NK-92 (cell line): ENCODE measurements around the gene PTGS2.
"Not testable (repeated sequence)": the region's sequence is repeated elsewhere in the genome, so short reads cannot be mapped to it uniquely, and the experiment has no call there.

ENCODE experiments used
- DNase-seq: peaks from one replicate; lab custom pipeline; 2025; ENCODE audit not compliant: unreplicated experiment; lab: John Stamatoyannopoulos, UW

PTGS2 gene

DNA sequence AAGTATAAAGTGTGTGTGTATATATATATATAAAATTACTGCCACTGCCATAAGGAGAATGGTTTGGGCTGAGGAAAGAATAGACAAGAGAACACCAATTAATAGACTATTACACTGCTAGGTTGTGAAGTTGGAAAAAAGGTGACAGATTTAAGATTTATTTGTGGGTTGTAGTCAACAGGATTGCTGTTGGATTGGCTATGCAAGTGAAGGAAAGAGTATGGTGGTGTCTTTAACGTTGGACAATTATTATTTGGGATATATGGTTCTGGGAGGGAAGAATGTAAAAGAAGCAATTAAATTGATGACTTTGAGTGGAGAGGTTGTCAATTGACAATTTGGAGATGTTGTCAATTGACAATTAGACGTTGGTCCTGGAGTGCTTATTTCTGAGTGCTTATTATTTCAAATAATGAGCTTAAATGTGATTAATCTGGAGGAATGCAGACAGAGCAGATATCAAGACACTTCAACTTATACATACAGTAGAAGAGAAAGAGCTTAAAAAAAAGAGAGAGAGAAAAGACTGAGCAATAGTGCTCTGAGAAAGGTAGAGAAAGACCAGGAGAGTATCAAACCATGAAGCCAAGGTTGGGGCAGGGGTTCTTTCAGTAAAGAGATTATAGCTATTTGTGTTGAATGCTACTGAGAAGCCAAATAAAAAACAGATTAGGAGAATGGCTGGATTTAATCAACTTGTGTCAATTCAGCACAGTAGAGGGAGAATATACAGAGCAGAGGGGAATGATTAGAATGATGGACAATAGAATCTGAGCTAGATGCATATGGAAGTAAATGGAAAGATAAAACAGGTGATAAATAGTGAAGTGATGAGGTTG lies 9.7 kb downstream of the PTGS2 start:
- no peak for DNase-seq

DNA sequence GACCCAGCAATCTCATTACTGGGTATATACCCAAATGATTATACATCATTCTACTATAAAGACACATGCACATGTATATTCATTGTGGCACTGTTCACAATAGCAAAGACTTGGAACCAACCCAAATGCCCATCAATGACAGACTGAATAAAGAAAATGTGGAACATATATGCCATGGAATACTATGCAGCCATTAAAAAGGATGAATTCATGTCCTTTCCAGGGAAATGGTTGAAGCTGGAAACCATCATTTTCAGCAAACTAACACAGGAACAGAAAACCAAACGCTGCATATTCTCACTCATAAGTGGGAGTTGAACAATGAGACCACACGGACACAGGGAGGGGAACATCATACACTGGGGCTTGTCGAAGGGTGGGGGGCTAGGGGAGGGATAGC lies 10.4 kb downstream of the PTGS2 start:
- DNase-seq, result not testable (repeated sequence)

DNA sequence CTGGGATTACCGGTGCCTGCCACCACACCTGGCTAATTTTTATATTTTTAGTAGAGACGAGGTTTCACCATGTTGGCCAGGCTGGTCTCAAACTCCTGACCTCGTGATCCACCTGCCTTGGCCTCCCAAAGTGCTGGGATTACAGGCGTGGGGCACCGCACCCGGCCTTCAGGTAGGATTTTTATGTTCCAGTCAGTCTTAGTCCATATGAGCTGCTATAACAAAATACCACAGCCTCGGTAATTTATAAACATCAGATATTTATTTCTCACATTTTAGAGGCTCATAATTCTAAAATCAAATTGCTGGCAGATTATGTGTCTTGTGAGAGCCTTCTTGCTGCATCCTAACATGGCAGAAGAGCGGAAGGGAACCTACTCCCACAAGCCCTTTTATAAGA lies 16.0 kb downstream of the PTGS2 start:
- not testable (repeated sequence) for DNase-seq

DNA sequence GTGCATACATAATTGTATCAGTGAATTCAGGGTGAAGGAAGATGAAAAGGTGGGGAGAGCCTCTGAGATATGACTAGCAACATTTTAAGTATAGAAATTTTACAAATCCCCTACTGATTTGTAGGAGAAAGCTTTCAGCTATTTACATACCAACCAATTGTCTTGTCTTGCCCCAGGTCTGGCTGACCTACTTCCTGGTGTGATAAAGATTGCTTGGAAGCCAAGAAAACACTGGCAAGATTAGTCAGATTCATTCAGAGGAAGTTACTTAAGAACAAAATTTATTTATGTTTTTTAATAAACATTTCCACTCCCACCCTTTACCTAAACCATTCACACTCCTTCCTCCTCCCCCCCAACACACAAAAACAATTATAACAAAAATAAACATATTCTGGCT lies 17.5 kb downstream of the PTGS2 start:
- no peak for DNase-seq

DNA sequence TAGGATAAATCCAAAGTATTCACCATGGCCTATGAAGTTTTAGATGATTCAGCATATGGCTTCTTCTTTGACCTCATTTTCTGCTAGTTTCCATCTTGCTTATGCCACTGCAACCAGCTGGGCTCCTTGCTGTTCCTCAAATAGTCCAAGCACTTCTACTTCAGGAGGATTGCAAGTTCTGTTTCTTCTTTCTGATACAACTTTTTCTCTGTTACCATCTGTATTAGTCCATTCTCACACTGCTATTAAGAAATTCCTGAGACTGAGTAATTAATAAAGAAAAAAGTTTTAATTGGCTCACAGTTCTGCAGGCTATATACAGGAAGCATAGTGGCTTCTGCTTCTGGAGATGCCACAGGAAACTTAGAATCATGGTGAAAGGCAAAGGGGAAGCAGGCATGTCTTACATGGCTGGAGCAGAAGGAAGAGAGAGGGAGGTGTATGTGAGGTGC lies 20.3 kb downstream of the PTGS2 start:
- DNase-seq, result no peak

DNA sequence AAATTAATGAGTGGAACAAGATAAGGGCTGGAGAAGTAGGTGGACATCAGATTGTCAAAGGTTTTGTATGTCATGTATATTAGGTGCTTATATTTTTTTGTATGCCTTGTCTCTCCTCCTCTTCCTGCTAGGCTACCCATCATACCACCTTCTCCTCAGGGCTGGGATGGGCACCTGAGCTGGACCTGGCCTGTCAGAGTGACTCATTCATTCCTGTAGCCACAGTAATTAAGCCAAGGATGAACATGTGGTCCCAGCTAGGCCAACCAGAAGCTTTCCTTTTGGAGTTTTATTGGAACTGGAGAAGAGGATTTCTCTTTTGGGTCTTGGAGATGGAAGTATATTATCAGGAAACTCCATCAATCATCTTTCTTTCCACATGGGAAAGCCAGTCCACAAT lies 21.2 kb downstream of the PTGS2 start:
- DNase-seq, result no peak

DNA sequence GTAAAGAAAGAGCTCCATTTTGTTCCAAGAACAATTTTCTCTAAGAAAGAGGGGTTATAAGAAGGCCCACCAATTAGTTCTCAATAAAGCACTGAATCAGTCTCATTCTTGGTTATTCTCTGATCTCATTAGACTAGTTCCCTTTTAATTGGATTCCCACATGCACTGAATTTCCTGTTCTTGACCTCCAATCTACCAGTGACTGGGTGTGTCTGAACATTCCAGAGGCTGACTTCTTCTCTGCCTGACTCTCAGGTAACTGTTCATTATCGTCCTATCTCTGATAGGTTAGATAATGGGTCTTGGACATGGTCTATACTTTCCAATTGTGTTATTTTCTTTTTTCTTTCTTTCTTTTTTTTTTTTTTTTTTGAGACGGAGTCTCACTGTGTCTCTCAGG lies 22.7 kb downstream of the PTGS2 start:
- no peak for DNase-seq

DNA sequence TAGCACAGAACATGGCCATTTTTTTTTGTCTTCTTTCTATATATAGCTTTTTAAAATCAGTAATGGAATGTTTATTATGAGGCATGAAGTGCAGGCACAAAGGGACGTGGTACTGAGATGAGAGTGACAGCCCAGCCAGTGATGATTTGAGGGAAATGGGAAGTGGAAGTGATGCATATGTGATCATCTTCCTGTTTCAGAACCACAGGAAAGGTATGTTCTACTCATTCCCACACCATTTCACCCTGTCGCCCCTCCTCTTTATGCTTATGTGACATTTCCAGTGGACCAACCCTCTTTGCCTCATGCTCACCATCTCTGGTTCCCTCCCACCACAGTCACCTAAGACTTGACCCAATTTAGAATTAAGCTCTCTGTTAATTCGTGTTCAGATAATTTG lies 24.3 kb downstream of the PTGS2 start:
- DNase-seq, result no peak

DNA sequence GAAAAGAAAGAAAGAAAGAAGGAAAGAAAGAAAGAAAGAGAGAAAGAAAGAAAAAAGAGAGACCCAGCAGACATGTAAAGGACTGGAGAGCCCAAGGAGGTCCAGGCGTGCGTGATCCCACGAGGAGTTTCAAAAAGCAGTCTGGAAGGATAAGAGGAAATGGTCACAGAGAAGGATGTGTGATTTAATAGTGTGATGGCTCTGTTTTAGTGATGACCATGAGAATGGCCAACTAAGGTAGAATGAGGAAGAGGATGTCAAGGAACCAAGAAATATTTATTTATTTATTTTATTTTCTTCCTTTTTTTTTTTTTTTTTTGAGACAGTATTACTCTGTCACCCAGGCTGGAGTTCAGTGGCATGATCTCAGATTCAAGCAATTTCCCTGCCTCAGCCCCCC lies 25.5 kb downstream of the PTGS2 start:
- DNase-seq, result no peak

DNA sequence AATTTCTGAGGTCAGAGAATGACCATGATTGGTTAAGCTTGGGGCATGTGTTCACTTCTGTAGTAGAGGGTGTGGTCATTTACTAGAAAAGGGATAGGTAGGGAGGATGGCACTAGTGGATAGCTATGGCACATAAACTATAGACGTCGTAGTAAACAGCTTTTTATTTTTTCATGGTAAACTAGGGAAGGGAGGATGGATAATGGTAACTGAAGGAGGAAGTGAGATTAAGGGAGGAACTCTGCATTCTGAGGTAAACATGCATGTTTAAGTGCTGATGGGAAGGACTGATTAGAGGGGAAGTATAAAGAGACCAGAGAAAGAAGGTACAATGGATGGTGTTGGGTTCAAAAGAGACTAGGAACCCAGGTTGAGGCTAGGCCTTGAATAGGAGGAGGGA lies 26.9 kb downstream of the PTGS2 start:
- no peak for DNase-seq

DNA sequence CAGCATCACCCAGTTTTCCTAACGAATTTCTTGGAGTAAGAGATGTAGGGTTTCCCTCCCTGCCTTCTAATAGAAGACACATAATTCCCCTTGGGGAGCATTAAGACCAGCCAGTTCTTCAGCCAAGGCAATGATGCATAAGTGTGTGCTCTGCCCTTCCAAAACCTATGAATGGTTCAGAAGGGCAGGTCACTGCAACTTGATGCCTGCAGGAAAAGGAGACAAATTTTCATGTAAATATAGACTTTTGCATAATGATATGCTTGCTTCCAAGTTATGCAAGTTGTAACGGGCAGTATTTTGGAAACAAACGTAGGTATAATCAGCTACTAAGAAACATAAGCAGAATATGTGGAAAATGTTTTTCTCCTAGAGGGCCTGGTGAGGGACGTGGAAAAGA lies 31.6 kb downstream of the PTGS2 start:
- DNase-seq, result no peak

DNA sequence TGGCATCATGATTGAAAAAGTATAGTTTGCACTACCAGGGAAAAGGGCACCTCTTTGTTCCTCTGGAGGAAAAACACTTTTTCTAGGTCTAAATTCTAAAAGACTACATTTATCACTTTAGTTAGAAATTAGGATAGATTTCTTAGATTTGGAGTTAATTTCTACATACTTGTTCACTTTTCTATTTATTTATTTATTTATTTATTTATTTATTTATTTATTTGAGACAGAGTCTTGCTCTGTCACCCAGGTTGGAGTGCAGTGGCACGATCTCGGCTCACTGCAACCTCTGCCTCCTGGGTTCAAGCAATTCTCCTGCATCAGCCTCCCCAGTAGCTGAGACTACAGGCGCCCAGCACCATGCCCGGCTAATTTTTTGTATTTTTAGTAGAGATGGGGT lies 32.2 kb downstream of the PTGS2 start:
- DNase-seq, result not testable (repeated sequence)

DNA sequence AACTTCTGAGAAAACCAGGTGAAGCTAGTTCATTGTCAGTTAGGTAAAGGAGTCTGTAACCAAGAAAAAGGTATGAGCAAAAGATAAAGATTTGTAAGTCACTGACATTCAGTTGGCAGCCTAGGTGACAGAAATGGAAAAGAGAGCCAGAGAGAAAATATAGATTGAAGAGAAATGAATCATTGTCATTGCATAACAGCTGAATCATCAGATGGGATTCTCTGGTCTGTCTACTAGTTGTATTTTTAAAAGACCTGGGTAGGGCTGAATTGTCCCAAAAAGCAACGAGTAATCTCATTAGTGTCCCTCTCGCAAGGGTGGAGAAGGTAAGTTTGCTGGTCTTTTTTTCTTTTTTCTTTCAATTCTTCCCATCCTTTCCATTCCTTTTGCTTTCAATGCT lies 36.6 kb downstream of the PTGS2 start:
- DNase-seq, result no peak

DNA sequence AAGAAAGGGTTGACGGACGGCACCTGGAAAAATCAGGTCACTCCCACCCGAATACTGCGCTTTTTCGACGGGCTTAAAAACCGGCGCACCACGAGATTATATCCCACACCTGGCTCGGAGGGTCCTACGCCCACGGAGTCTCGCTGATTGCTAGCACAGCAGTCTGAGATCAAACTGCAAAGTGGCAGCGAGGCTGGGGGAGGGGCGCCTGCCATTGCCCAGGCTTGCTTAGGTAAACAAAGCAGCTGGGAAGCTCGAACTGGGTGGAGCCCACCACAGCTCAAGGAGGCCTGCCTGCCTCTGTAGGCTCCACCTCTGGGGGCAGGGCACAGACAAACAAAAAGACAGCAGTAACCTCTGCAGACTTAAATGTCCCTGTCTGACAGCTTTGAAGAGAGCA lies 42.7 kb downstream of the PTGS2 start:
- DNase-seq, result not testable (repeated sequence)

DNA sequence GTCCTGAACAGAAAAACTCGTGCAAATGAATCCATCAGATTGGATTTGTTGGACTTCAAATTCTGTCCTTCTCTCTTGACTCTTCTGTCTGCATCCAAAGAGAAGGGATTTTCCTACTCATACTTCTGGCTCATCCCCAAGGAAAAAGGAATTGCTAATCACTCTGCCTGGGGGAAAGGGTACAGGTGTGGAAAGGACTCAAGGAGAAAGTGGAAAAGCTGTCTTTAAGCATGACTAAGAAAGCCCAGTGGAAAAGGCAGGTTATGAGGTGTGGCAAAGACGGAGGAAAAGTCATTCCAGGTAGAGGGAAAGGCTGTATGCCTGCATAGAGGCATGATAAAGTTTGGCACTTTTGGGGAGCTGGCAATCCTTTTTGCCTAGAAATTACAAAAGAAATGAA lies 43.4 kb downstream of the PTGS2 start:
- no peak for DNase-seq

DNA sequence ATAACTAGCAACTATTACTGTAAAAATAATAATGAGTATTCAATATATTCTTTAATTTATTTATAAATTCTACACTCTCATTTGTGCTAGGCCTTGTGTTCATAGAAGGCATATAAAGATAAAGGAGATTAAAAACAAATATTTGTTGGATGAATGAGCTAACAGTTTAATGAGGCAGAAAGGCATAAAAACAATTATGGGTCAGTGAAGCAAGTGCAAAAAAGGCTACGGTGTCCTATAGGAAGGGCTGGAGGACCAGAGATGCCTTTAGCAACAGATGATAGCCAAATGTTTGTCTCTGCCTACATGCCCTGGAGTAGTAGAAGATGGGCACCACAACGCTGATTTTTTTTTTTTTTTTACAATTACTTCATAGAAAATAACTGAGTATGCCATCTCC lies 45.7 kb downstream of the PTGS2 start:
- DNase-seq, result no peak

DNA sequence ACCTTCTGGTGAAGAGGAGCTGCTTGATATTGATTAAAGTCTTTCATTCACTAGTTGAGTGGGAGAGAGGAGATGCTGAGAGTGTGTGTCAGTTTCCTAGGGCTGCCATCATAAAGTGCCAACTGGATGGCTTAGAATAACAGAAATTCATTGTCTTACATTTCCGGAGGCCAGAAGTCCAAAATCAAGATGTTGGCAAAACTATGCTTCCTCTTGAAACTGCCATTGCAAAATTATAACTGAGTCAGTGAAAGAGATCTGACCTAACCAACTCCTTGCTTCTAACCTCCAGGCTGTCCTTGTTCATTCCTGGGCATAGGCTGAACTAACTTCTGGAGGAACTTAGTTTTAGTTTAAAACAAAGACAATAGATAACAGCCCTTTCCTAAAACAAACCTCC lies 47.1 kb downstream of the PTGS2 start:
- no peak for DNase-seq

DNA sequence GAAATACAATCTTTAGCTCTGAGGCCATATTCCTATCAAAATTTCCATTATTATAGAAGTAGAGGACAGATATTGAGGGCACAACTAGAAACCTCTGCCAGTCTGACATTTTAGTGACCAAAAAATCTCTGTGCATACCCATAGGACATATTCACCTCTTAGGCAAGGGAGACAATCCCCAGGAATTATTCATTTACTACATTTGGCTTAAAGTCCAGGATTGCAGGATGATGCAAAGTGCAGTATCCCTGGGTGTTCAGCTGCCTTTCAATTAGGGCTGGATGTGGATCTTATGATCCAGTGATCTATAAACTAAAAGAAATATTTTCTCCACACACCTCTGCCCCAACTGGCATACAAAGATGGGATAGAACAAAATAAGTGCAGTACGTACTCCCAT lies 50.9 kb downstream of the PTGS2 start:
- no peak for DNase-seq

DNA sequence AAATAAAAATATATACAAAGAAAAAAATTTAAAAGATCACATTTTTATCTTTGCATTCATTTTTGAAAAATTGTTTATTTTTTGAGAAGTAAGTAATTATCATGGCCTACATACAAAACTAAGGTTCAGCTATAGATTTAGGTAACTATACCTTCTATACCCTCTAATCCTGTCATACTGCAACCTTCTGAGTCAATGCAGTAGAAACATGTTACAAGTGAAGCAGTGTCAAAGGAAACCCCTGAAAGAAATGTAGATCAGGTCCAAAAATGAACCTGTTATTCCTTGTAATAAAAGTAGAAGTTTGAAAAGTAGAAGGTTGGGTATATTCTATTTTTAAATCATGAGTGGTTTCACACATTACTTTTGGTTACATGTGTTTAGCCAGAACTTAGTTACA lies 51.3 kb downstream of the PTGS2 start:
- no peak for DNase-seq

DNA sequence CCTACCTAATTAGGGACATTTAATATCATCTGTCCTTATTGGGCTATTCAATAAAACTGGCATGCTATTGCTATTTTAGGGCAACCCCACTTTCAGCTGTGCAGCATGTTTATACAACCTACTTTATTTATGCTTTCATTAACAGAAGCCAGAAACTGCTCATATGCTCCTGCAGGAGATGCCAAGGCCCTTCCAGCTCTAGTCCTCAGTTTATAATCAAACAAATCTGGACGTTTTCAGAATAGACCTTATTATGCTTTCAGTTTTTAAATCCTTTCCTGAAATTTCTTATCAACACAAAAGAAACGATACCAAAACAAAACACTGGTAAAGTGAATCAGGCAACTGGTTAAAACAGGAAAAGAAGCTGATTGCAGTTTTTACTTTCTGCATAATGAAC lies 53.2 kb downstream of the PTGS2 start:
- no peak for DNase-seq

DNA sequence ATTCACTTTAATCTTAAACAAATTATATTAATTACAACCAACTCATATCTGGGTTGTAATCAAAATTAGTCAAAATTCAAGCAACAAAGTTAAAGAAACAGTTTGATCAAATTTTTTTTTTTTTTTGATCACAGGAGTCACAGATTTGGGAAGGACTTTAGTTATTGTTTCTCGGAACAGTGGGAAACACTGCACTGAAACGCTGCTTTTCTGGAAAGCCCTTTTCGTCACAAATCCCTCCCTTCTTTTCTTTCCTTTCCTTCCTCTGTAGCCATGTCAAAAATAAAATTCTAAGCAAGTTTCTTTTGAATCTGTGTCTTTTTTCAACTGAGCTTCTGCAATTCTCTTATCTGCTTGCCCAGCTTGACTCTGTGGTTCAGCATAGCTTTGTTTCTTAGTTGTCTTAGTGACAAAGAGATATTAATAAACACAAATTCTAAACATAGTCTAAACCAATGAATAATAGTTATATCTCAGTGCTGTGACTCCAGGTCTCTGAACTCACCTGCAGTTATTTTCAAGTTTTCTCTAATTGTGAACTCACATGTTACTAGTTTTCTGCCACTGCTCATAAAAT lies 53.8 kb downstream of the PTGS2 start:
- DNase-seq, result no peak

DNA sequence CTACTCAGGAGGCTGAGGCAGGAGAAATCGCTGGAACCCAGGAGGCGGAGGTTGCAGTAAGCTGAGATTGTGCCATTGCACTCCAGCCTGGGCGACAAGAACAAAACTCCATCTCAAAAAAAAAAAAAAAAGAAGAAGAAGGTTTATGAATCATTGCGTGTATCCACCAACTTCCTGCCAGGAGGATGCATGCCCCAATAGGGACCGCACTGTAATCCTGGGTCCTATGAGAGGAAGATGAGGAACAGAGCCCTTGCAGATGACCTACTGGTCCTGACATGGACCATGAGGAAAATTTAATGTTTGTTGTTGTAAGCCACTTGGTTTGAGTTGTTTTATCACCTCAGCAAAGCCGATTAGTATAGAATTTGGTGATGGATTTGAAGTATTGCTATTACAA lies 56.7 kb downstream of the PTGS2 start:
- no peak for DNase-seq
